ENCODE measurements around the gene CYP2J2.
"Not testable (repeated sequence)": the region's sequence is repeated elsewhere in the genome, so short reads cannot be mapped to it uniquely, and the experiment has no call there.

The CYP2J2 gene

DNA sequence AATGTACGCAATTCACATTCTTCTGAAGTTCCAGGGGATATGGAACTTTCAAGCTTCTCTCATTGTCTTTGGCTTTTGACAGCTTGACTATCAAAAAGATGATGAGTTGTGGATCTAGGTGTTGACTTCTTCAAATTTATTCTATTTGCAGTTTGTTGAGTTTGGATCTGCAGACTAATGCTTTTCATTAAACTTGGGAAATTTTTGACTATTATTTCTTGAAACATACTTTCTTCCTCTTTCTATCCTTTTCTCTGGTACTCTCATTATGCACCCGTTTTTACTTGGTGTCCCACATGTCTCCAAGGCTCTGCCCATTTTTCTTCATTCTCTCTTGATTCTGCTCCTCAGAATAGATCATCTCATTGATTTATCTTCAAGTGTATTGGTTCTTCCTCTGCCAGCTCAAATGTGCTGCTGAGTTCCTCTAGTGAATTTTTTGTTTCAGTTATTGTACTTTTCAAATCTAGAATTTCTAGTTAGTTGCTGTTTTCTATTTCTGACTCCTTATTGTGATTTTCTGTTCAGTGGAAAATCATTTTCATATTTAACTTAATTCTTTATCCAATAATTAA lies 49.4 kb downstream of the CYP2J2 start:
- in situ Hi-C loops (cut with MboI; ENCODE audit: low sequenced_read_pairs): no loop called here

- in situ Hi-C loops (cut with MboI; ENCODE audit: low sequenced_read_pairs): no loop called here
Observed at GRCh38 chr1:59871746-59872145, 54.8 kb downstream of the CYP2J2 start.

GRCh38 chr1:59866462-59866861 lies 60.1 kb downstream of the CYP2J2 start:
- in situ Hi-C loops (cut with MboI; ENCODE audit: low sequenced_read_pairs): no loop called here

DNA sequence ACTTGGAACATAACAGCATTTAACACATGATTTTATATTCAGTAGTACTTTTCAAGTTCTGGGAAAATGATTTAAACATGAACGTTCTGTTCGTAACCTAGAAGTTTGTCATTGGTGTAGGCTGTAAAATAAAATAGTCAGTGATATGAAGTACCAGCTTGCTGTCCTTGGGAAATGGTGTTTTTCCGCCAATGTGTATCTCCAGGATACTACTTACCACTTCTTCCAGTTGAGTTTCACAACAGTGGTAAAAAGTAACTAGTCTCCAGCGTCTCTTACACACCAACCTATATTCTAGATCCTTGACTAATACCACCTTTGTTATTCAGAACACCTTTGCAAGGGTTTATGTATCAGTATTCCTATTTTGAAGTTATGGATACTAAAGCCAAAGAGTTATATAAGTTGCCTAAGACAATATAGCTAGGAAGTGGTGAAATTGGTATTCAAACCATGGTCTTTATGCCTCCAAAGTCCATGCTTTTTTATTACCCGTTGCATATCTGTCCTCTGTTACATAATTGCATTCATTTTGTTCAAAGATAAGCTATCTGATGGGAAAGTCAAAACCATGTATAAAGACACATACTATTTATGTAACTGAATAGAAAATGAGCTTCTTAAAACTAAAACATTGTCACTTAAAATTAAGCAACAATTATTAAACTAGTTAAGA lies 68.8 kb downstream of the CYP2J2 start:
- in situ Hi-C loops (cut with MboI; ENCODE audit: low sequenced_read_pairs): no loop called here

DNA sequence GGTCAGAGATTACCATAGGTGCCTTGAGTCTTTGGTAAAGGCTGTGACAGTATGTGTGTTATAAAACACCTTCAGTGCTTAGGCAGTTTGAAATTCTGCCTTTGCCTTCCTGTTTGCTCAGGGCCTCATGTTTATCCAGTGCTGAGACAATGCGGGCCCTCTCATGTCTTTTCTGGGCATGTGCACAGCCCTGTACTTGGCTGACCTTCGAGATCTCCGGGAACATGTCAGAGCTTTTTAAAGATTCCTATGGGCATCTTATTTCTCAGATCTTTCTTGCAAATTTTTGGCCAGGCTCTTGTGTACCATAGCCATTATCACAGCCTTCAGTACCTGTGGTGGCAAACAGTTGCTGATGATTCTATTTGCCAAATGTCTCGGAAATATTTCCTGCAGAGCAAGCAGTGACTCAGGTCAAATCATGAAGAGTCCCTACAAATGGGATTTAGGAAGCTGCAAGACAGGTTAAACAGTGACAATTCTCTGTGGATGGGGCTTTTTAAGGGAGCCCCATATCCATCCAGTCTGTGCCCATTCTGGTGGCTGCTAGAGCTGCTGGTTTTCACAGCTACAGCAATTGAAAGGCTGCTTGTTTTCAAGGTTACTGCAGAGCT lies 69.7 kb downstream of the CYP2J2 start:
- in situ Hi-C loops (cut with MboI; ENCODE audit: low sequenced_read_pairs): no loop called here

DNA sequence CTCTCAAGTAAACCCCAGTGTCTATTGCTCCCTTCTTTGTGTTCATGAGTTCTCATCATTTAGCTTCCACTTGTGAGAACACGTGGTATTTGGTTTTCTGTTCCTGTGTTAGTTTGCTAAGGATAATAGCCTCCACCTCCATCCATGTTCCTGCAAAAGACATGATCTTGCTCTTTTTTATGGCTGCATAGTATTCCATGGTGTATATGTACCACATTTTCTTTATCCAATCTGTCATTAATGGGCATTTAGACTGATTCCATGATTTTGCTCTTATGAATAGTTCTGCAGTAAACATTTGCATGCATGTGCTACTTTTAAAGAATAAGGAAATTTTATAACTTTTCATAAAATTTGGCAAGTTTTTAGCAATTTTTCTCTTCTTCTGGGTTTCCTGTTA lies 71.3 kb downstream of the CYP2J2 start:
- in situ Hi-C loops (cut with MboI; ENCODE audit: low sequenced_read_pairs): not testable (repeated sequence)

DNA sequence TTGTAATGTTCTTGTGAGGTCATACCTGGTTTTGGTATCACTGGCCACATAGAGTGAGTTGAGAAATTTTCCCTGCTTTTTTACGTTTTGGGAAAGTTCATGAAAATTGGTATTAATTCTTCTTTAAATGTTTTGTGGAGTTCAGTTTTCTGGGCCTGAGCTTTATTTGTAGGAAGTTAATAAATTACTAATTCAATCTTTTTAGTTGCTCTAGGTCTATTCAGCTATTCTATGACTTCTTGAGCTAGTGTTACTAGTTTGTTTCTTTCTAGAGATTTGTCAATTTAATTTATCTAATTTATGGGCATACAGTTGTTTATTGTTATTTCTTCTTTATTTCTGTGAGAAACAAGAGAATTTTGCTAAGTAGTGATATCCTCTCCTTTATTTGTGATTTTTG lies 74.5 kb downstream of the CYP2J2 start:
- in situ Hi-C loops (cut with MboI; ENCODE audit: low sequenced_read_pairs): no loop called here

GRCh38 chr1:59846895-59847282 lies 79.7 kb downstream of the CYP2J2 start:
- in situ Hi-C loops (cut with MboI; ENCODE audit: low sequenced_read_pairs): no loop called here

DNA sequence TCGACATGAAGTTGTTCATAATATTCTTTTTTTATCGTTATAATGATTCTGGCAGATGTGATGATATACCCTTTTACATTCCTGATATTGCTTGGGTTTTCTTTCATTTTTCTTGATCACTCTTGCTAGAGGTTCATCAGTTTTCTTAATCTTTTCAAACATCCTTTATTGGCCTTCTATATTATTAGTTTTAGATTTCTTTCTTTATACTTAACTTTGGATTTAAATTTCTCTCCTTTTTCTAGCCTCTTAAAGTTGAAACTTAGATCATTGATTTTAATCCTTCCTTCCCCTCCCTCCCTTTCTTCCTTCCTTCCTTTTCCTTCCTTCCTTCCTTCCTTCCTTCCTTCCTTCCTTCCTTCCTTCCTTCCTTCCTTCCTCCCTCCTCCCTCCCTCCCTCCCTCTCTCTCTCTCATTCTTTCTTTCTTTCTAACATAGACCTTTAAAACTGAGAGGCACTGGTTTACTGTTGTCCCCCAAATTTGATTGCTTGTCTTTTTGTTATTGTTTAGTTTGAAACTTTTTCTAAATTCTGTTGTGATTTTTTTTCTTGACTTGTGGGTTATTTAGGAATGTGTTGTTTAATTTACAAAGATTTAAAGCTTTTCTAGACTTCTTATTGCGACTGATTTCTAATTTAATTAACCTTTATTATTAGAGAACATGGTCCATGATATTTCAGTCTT lies 80.2 kb downstream of the CYP2J2 start:
- in situ Hi-C loops (cut with MboI; ENCODE audit: low sequenced_read_pairs): no loop called here

DNA sequence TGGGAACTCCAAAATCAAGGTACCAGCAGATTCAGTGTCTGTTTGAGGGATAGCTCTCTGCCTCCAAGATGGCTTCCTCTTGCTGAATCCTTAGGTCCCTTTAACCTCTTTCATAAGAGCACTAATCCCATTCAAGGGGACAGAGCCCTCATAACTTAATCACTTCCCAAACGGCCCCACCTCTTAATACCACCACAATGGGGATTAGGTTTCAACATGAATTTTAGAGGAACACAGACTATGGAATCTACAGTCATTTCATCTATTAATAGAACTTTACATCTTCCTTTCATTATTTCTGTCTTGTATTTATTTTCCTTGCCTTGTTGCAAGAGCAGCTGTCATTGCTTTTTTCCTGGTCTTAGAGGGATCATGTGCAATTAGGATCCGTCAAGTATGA lies 81.5 kb downstream of the CYP2J2 start:
- in situ Hi-C loops (cut with MboI; ENCODE audit: low sequenced_read_pairs): no loop called here
